SK-N-SH treated with all-trans-retinoic acid at 6 μM for 48 hours (cell line): ENCODE results near the gene ISM2.

Experiments
- ATAC-seq: fragments of 200-7000 bp; cut with Tn5 transposase; 3 replicates; pipeline ENCODE4 v1.9.1; 2020; ENCODE audit warnings: mild to moderate bottlenecking, moderate library complexity
- ARNTL ChIP-seq: fragments of 450-650 bp; formaldehyde crosslinking; IDR thresholded peaks from 2 replicates; pipeline ENCODE4 v1.5.0; 2020; ENCODE audit warnings: low read depth, mild to moderate bottlenecking, moderate library complexity, borderline replicate concordance
- BACH2 ChIP-seq: fragments of 250-450 bp; sonication (Bioruptor Pico); IDR thresholded peaks from 2 replicates; pipeline ENCODE4 v1.9.0; 2021; ENCODE audit warnings: mild to moderate bottlenecking, borderline replicate concordance
- CREB5 ChIP-seq: fragments of 250-450 bp; sonication (Bioruptor Pico); IDR thresholded peaks from 2 replicates; pipeline ENCODE4 v1.5.1; 2020; ENCODE audit warnings: low read depth, mild to moderate bottlenecking, moderate library complexity
- CSDC2 ChIP-seq: fragments of 250-450 bp; sonication (Bioruptor Pico); IDR thresholded peaks from 2 replicates; pipeline ENCODE4 v1.5.0; 2020; ENCODE audit warnings: mild to moderate bottlenecking, moderate library complexity
- CSRNP3 ChIP-seq: fragments of 250-450 bp; sonication (Bioruptor Pico); IDR thresholded peaks from 2 replicates; pipeline ENCODE4 v1.5.1; 2021; ENCODE audit warnings: mild to moderate bottlenecking, moderate library complexity
- ESRRG ChIP-seq: fragments of 250-450 bp; sonication (Bioruptor Pico); IDR thresholded peaks from 2 replicates; pipeline ENCODE4 v1.6.1; 2021; ENCODE audit warnings: mild to moderate bottlenecking
- GLIS3 ChIP-seq: fragments of 250-450 bp; sonication (Bioruptor Pico); IDR thresholded peaks from 2 replicates; pipeline ENCODE4 v1.5.0; 2020; ENCODE audit warnings: mild to moderate bottlenecking, moderate library complexity
- ISL1 ChIP-seq: fragments of 250-450 bp; sonication (Bioruptor Pico); IDR thresholded peaks from 2 replicates; pipeline ENCODE4 v2.1.2; 2022; ENCODE audit warnings: mild to moderate bottlenecking, moderate library complexity
- OSR1 ChIP-seq: fragments of 250-450 bp; sonication (Bioruptor Pico); IDR thresholded peaks from 2 replicates; pipeline ENCODE4 v1.8.0; 2022; ENCODE audit warnings: moderate library complexity, mild to moderate bottlenecking, inconsistent platforms
- POU6F1 ChIP-seq: fragments of 250-450 bp; sonication (Bioruptor Pico); IDR thresholded peaks from 2 replicates; pipeline ENCODE4 v1.8.0; 2021; ENCODE audit warnings: low read depth, mild to moderate bottlenecking, moderate library complexity, borderline replicate concordance
- PPARA ChIP-seq: fragments of 250-450 bp; sonication (Bioruptor Pico); IDR thresholded peaks from 2 replicates; pipeline ENCODE4 v1.5.0; 2020; ENCODE audit warnings: mild to moderate bottlenecking, borderline replicate concordance
- RARB ChIP-seq: fragments of 250-450 bp; sonication (Bioruptor Pico); IDR thresholded peaks from 2 replicates; pipeline ENCODE4 v1.8.0; 2021; ENCODE audit warnings: mild to moderate bottlenecking, moderate library complexity
- TCF4 ChIP-seq: fragments of 250-450 bp; sonication (Bioruptor Pico); IDR thresholded peaks from 2 replicates; pipeline ENCODE4 v1.8.0; 2021; ENCODE audit warnings: mild to moderate bottlenecking, moderate library complexity, borderline replicate concordance
- TOX ChIP-seq: fragments of 250-450 bp; sonication (Bioruptor Pico); IDR thresholded peaks from 2 replicates; pipeline ENCODE4 v1.8.0; 2021; ENCODE audit warnings: mild to moderate bottlenecking, moderate library complexity, borderline replicate concordance
- TSHZ2 ChIP-seq: fragments of 250-450 bp; sonication (Bioruptor Pico); IDR thresholded peaks from 2 replicates; pipeline ENCODE4 v1.5.0; 2020; ENCODE audit warnings: mild to moderate bottlenecking, moderate library complexity
- ZC3H10 ChIP-seq: fragments of 250-450 bp; sonication (Bioruptor Pico); IDR thresholded peaks from 2 replicates; pipeline ENCODE4 v1.5.1; 2021; ENCODE audit warnings: mild to moderate bottlenecking, moderate library complexity
- ZFP3 ChIP-seq: fragments of 250-450 bp; sonication (Bioruptor Pico); IDR thresholded peaks from 2 replicates; pipeline ENCODE4 v1.5.0; 2020; ENCODE audit warnings: mild to moderate bottlenecking, moderate library complexity
- ZFP30 ChIP-seq: fragments of 450-650 bp; formaldehyde crosslinking; IDR thresholded peaks from 2 replicates; pipeline ENCODE4 v1.5.0; 2022; ENCODE audit warnings: mild to moderate bottlenecking, moderate library complexity
- ZNF565 ChIP-seq: fragments of 450-650 bp; formaldehyde crosslinking; conservative IDR thresholded peaks from 2 replicates; pipeline ENCODE4 v1.5.0; 2020; ENCODE audit warnings: low read depth, mild to moderate bottlenecking, moderate library complexity
- ZNF70 ChIP-seq: fragments of 450-650 bp; formaldehyde crosslinking; IDR thresholded peaks from 2 replicates; pipeline ENCODE4 v1.5.0; 2020; ENCODE audit warnings: mild to moderate bottlenecking, moderate library complexity
- ZNF8 ChIP-seq: fragments of 450-650 bp; formaldehyde crosslinking; IDR thresholded peaks from 2 replicates; pipeline ENCODE4 v1.5.0; 2020; ENCODE audit warnings: mild to moderate bottlenecking, moderate library complexity

The ISM2 gene

GRCh38 chr14:77495334-77495733 is 3.3 kb downstream of the ISM2 start:
- no peak for ATAC-seq
- TF ChIP-seq TOX (CRISPR knock-in tag) = no peak
- no peak for TF ChIP-seq ZNF8 (CRISPR knock-in tag)
- no peak for TF ChIP-seq ZNF70 (CRISPR knock-in tag)
- no peak for TF ChIP-seq RARB (CRISPR knock-in tag)
- no peak for TF ChIP-seq ZC3H10 (CRISPR knock-in tag)
- no peak for TF ChIP-seq CREB5 (CRISPR knock-in tag)
- no peak for TF ChIP-seq CSDC2 (CRISPR knock-in tag)
- TF ChIP-seq ARNTL (CRISPR knock-in tag) = no peak
- no peak for TF ChIP-seq TSHZ2 (CRISPR knock-in tag)
- no peak for TF ChIP-seq ZFP3 (CRISPR knock-in tag)
- no peak for TF ChIP-seq CSRNP3 (CRISPR knock-in tag)
- TF ChIP-seq PPARA (CRISPR knock-in tag) = no peak
- no peak for TF ChIP-seq OSR1 (CRISPR knock-in tag)
- TF ChIP-seq BACH2 (CRISPR knock-in tag) = no peak
- TF ChIP-seq ZNF565 (CRISPR knock-in tag) = no peak
- TF ChIP-seq ZFP30 (CRISPR knock-in tag) = no peak

- ATAC-seq = no peak
- TF ChIP-seq ISL1 (CRISPR knock-in tag) (no peak), ESRRG (no peak), ZC3H10 (CRISPR knock-in tag) (no peak), ZNF565 (CRISPR knock-in tag) (no peak), OSR1 (CRISPR knock-in tag) (no peak), GLIS3 (CRISPR knock-in tag) (no peak), ZNF70 (CRISPR knock-in tag) (no peak), ZNF8 (CRISPR knock-in tag) (no peak), ARNTL (CRISPR knock-in tag) (no peak), PPARA (CRISPR knock-in tag) (no peak), BACH2 (CRISPR knock-in tag) (no peak), CREB5 (CRISPR knock-in tag) (no peak), TCF4 (CRISPR knock-in tag) (no peak), ZFP3 (CRISPR knock-in tag) (no peak), POU6F1 (CRISPR knock-in tag) (no peak), RARB (CRISPR knock-in tag) (no peak), ZFP30 (CRISPR knock-in tag) (no peak), TOX (CRISPR knock-in tag) (no peak), CSDC2 (CRISPR knock-in tag) (no peak)
These were observed 7.6 kb downstream of the ISM2 start for GRCh38 chr14:77491056-77491455.
